Activated CD8-positive, alpha-beta T cell treated with anti-CD3 and anti-CD28 coated beads for 36 hours (primary cell): Measurements from ENCODE around the gene RPL35. TPM values are rescaled to one million over a fixed set of nuclear protein-coding genes. Genes with fewer than 3 reads are reported as not detected.

Source experiments
- ATAC-seq: fragments of 200-7000 bp; cut with Tn5 transposase; one replicate; pipeline ENCODE4 v1.10.0; 2021; ENCODE audit warnings: mild to moderate bottlenecking, moderate library complexity
- CTCF ChIA-PET: fragments of 350-600 bp; sonication (Branson Sonifier 250); formaldehyde crosslinking; loops from one replicate; lab custom pipeline; 2021; ENCODE audit warnings: antibody characterized with exemption; lab: Charles Lee
- POLR2A ChIA-PET: fragments of 350-600 bp; sonication (Branson Sonifier 250); formaldehyde crosslinking; loops from one replicate; lab custom pipeline; 2021; ENCODE audit warnings: antibody characterized with exemption; lab: Charles Lee
- DNase-seq: peaks from one replicate; pipeline ENCODE4 v3.0.0-alpha.2; 2020
- H3K27ac Mint-ChIP-seq: one replicate; pipeline ENCODE4 v1.8.0; 2021; ENCODE audit warnings: mild to moderate bottlenecking, mixed read lengths
- H3K27me3 Mint-ChIP-seq: one replicate; pipeline ENCODE4 v1.8.0; 2021; ENCODE audit warnings: mixed read lengths
- H3K36me3 Mint-ChIP-seq: one replicate; pipeline ENCODE4 v1.8.0; 2021; ENCODE audit warnings: low read depth, mixed read lengths
- H3K4me1 Mint-ChIP-seq: one replicate; pipeline ENCODE4 v1.8.0; 2021; ENCODE audit warnings: low read depth, mixed read lengths
- H3K4me3 Mint-ChIP-seq: one replicate; pipeline ENCODE4 v1.8.0; 2021; ENCODE audit warnings: mild to moderate bottlenecking, moderate library complexity, mixed read lengths
- H3K9me3 Mint-ChIP-seq: one replicate; pipeline ENCODE4 v1.8.0; 2021; ENCODE audit warnings: mixed read lengths
- intact Hi-C: fragments of 100-400 bp; cut with micrococcal nuclease; formaldehyde crosslinking; loops from one replicate; pipeline ENCODE4 v1.10.0; 2022
- total RNA-seq, 2 experiments: library from RNA; stranded (reverse); gene quantifications; one replicate each; pipeline ENCODE4 v1.2.3, GENCODE V29; 2021
- TF ChIP-seq, protein P1 (sequence below): fragments of 200-600 bp; IDR thresholded peaks from one replicate; pipeline ENCODE4 v1.8.0; 2022; ENCODE audit warnings: antibody characterized with exemption, mild to moderate bottlenecking

Gene RPL35
- total RNA-seq, 2 experiments from 2014 or later = 2,301 to 2,341 TPM

DNA sequence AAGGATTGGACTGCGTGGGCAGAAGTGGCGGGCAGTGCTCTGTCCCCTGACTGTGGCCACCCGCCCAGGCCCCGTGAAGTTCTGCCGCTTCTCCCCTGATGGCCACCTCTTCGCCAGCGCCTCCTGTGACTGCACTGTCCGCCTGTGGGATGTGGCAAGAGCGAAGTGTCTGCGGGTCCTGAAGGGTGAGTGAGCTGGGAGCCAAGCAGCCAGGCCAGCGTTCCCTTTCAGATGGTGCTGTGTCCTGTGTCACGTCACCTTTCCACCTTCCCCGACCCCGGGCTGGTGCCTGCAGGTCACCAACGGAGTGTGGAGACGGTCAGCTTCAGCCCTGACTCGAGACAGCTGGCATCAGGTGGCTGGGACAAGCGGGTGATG is 6.2 kb downstream of the RPL35 start:
- H3K27ac Mint-ChIP-seq = no peak overlapping the region
- ChIA-PET POLR2A (interaction anchor here (1.1 to 12.4 kb wide), 7 partner anchors 9 to 386 kb away, joined by 3 to 280 read pairs (median 5); partner anchors contain the start of gene NR6A1), CTCF (interaction anchor here (0.7 to 10.3 kb wide), 4 partner anchors 29 to 89 kb away, joined by 3 to 431 read pairs (median 10); partner anchors contain the start of genes NR6A1 and OLFML2A)
- DNase-seq = no peak
- ATAC-seq = no peak
- TF ChIP-seq, protein P1, sequence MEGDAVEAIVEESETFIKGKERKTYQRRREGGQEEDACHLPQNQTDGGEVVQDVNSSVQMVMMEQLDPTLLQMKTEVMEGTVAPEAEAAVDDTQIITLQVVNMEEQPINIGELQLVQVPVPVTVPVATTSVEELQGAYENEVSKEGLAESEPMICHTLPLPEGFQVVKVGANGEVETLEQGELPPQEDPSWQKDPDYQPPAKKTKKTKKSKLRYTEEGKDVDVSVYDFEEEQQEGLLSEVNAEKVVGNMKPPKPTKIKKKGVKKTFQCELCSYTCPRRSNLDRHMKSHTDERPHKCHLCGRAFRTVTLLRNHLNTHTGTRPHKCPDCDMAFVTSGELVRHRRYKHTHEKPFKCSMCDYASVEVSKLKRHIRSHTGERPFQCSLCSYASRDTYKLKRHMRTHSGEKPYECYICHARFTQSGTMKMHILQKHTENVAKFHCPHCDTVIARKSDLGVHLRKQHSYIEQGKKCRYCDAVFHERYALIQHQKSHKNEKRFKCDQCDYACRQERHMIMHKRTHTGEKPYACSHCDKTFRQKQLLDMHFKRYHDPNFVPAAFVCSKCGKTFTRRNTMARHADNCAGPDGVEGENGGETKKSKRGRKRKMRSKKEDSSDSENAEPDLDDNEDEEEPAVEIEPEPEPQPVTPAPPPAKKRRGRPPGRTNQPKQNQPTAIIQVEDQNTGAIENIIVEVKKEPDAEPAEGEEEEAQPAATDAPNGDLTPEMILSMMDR = no peak
- peaks cover 42% of the 10 kb centered on the region for H3K4me1 Mint-ChIP-seq
- H3K36me3 Mint-ChIP-seq = peaks cover 35% of the 10 kb centered on the region
- H3K27me3 Mint-ChIP-seq = peaks cover 9% of the 10 kb centered on the region
- H3K4me3 Mint-ChIP-seq = no peak overlapping the region
- intact Hi-C loops = no loop called here
- H3K9me3 Mint-ChIP-seq = no peaks in the 10 kb centered on the region

DNA sequence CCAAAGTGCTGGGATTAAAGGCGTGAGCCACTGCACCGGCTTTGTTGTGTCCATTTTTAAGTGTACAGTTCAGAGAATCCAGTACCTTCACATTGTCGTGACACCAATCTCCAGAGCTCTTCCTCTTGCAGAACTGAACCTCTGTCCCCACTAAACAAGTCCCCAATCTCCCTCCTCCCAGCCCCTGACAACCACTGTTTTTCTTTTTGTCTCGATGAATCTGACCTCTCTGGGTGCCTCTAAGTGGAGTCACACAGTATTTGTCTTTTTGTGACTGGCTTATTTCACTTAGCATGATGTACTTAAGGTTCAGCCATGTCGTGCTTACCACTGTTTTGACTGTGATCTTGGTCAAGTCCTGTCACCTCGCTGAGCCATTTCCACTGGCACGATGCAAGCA is 6.9 kb downstream of the RPL35 start:
- Mint-ChIP-seq H3K27me3 (peaks cover 12% of the 10 kb centered on the region), H3K4me3 (no peak overlapping the region), H3K9me3 (no peaks in the 10 kb centered on the region), H3K36me3 (peaks cover 27% of the 10 kb centered on the region), H3K4me1 (peaks cover 34% of the 10 kb centered on the region), H3K27ac (no peak overlapping the region)
- intact Hi-C loops = no loop called here
- ChIA-PET CTCF (interaction anchor here (0.9 to 10.3 kb wide), 7 partner anchors 8 to 237 kb away, joined by 3 to 431 read pairs (median 24); partner anchors contain the start of genes ARPC5L, NR6A1, OLFML2A and RPL35), POLR2A (interaction anchor here (1.1 to 12.4 kb wide), 4 partner anchors 10 to 83 kb away, joined by 5 to 280 read pairs (median 62); partner anchors contain the start of gene NR6A1)
- no peak for ATAC-seq
- no peak for DNase-seq
- TF ChIP-seq, protein P1 = no peak

GRCh38 chr9:124854161-124854560 is 7.6 kb downstream of the RPL35 start:
- DNase-seq (no peak), ATAC-seq (no peak)
- ChIA-PET CTCF (interaction anchor here (0.6 to 10.3 kb wide), 26 partner anchors 9 to 308 kb away, joined by 3 to 431 read pairs (median 6); partner anchors contain the start of genes ARPC5L, NR6A1, OLFML2A and RPL35), POLR2A (interaction anchor here (1.1 to 12.4 kb wide), 4 partner anchors 7 to 82 kb away, joined by 5 to 280 read pairs (median 64); partner anchors contain the start of genes ARPC5L, NR6A1 and RPL35)
- Mint-ChIP-seq H3K4me1 (peaks cover 28% of the 10 kb centered on the region), H3K4me3 (no peak overlapping the region), H3K36me3 (peaks cover 21% of the 10 kb centered on the region), H3K9me3 (no peaks in the 10 kb centered on the region), H3K27ac (no peak overlapping the region), H3K27me3 (peaks cover 14% of the 10 kb centered on the region)
- TF ChIP-seq, protein P1 = no peak
- intact Hi-C loops = no loop called here

GRCh38 chr9:124853605-124854143 is 8.1 kb downstream of the RPL35 start:
- H3K27ac Mint-ChIP-seq = no peak overlapping the region
- no peaks in the 10 kb centered on the region for H3K9me3 Mint-ChIP-seq
- CTCF ChIA-PET = interaction anchor here (0.5 to 10.3 kb wide), 39 partner anchors 9 to 436 kb away, joined by 3 to 431 read pairs (median 4); partner anchors contain the start of genes ARPC5L, NR6A1, OLFML2A and RPL35
- no peak for DNase-seq
- peaks cover 16% of the 10 kb centered on the region for H3K36me3 Mint-ChIP-seq
- POLR2A ChIA-PET = interaction anchor here (1.1 to 12.4 kb wide), 4 partner anchors 8 to 81 kb away, joined by 5 to 280 read pairs (median 64); partner anchors contain the start of genes ARPC5L, NR6A1 and RPL35
- no peak for ATAC-seq
- TF ChIP-seq, protein P1 = no peak
- H3K27me3 Mint-ChIP-seq = peaks cover 16% of the 10 kb centered on the region
- intact Hi-C loops = loop anchor here (1.0 kb wide), 1 partner anchor 79 kb away; no protein-coding TSS in a partner anchor
- peaks cover 26% of the 10 kb centered on the region for H3K4me1 Mint-ChIP-seq
- peak overlapping the region; percentile 46 for H3K4me3 Mint-ChIP-seq
